K562 (cell line): ENCODE data around the gene NOL11. TPM values are rescaled to one million over a fixed set of nuclear protein-coding genes. Genes with fewer than 3 reads are reported as not detected.

Experiments
- CCNT2 ChIP-seq: IDR thresholded peaks from 2 replicates; pipeline ENCODE4 v1.6.1; 2011; ENCODE audit warnings: borderline replicate concordance, low read depth, mild to moderate bottlenecking, moderate library complexity, mixed read lengths, low read length; ENCODE audit not compliant: insufficient read length; ENCODE audit errors: extremely low read depth
- CTBP1 ChIP-seq: fragments of 450-650 bp; IDR thresholded peaks from 2 replicates; pipeline ENCODE4 v1.6.1; 2016; ENCODE audit warnings: borderline replicate concordance
- ETS1 ChIP-seq: conservative IDR thresholded peaks from 2 replicates; pipeline ENCODE4 v1.6.1; 2011; ENCODE audit warnings: low read depth, mild to moderate bottlenecking, low read length; ENCODE audit not compliant: control insufficient read depth
- FOXK2 ChIP-seq, 2 experiments: fragments of 450-650 bp; IDR thresholded peaks in 1 of 2; conservative IDR thresholded peaks in 1 of 2; 2 replicates each; pipeline ENCODE4 v1.6.1; 2016; ENCODE audit warnings: low read depth in 2 of 2, mild to moderate bottlenecking in 1 of 2
- HDAC1 ChIP-seq, 2 experiments: fragments of 450-650 bp; IDR thresholded peaks; 2 replicates each; pipeline ENCODE4 v1.6.1; 2016 to 2017; ENCODE audit warnings: inconsistent platforms in 1 of 2, mild to moderate bottlenecking in 1 of 2, moderate library complexity in 1 of 2
- NRF1 ChIP-seq, 2 experiments: fragments of 450-650 bp; IDR thresholded peaks in 1 of 2; conservative IDR thresholded peaks in 1 of 2; 2 replicates each; pipeline ENCODE4 v1.6.1; 2014; ENCODE audit warnings: mild to moderate bottlenecking in 2 of 2
- PCBP1 ChIP-seq: fragments of 200-400 bp; formaldehyde crosslinking; IDR thresholded peaks from 2 replicates; pipeline ENCODE4 v1.6.1; 2018; ENCODE audit warnings: mild to moderate bottlenecking, low read depth, low read length; ENCODE audit not compliant: poor library complexity, severe bottlenecking
- SIN3B ChIP-seq: fragments of 450-650 bp; IDR thresholded peaks from 2 replicates; pipeline ENCODE4 v1.6.1; 2017; ENCODE audit warnings: low read depth, mild to moderate bottlenecking, moderate library complexity
- ZBTB40 ChIP-seq, 2 experiments: fragments of 450-650 bp in 1 of 2; sonication (generic) in 1 of 2; formaldehyde crosslinking in 1 of 2; IDR thresholded peaks; 2 replicates each; pipeline versions ENCODE4 v1.7.1 to v1.9.0; 2016 to 2022; ENCODE audit warnings: inconsistent platforms in 1 of 2, mild to moderate bottlenecking in 1 of 2, missing genetic modification reagents in 1 of 2
- ZBTB8A ChIP-seq: fragments of 450-650 bp; IDR thresholded peaks from 2 replicates; pipeline ENCODE4 v1.6.1; 2018; ENCODE audit warnings: mild to moderate bottlenecking, moderate library complexity; ENCODE audit not compliant: partially characterized antibody
- polyA plus RNA-seq, 8 experiments: library from polyadenylated mRNA; depleted of rRNA in 4 of 8; stranded (reverse) in 5 of 8; unstranded in 3 of 8; fragments of >200 nt; fragmentation: Nextera tagmentation in 2 of 8; fragmentation: Illumina TruSeq in 1 of 8; extraction: Ambion mirVana in 2 of 8; extraction: Trizol in 1 of 8; gene quantifications; 2 replicates each; pipeline versions ENCODE4 v1.2.1 to v1.2.3, GENCODE V29; 2011 to 2014; ENCODE audit warnings: inconsistent platforms in 1 of 8, missing spikeins in 1 of 8
- total RNA-seq, 7 experiments: library from RNA; depleted of rRNA in 6 of 7; stranded (reverse); fragments of >200 nt in 6 of 7; fragmentation: Illumina TruSeq in 2 of 7; extraction: Trizol in 2 of 7; gene quantifications; 2 replicates each; pipeline versions ENCODE4 v1.2.1 to v1.2.3, GENCODE V29; 2011 to 2021; ENCODE audit warnings: low replicate concordance in 1 of 7

The NOL11 gene
- total and polyA plus RNA-seq, 9 of the 15 experiments (the other 6 are each of a cell fraction or from before 2014, with no cell fraction given), result 61.1 to 175 (median 121) TPM

- peak in 1 of 2 experiments; percentile 74; a peak in 2 of 4 replicates for TF ChIP-seq HDAC1 (IDR thresholded peaks at IDR 0.05)
- TF ChIP-seq PCBP1, result no peak
- TF ChIP-seq FOXK2 (conservative IDR thresholded peaks at IDR 0.05 in 1 of 2, IDR thresholded peaks at IDR 0.05 in 1 of 2; ENCODE audit: low read depth in 2 of 2), result peak; percentile 82 to 86
- peak; percentile 80 to 84 for TF ChIP-seq NRF1 (conservative IDR thresholded peaks at IDR 0.05 in 1 of 2, IDR thresholded peaks at IDR 0.05 in 1 of 2)
- TF ChIP-seq CCNT2, result peak; percentile 79
- TF ChIP-seq SIN3B, result peak; percentile 94
- TF ChIP-seq ZBTB40 (IDR thresholded peaks at IDR 0.05), result peak; percentile 76
- no peak for TF ChIP-seq ZBTB40 (CRISPR knock-in tag; IDR thresholded peaks at IDR 0.05)
- peak; percentile 87; the same call in 1 of the 2 replicates for TF ChIP-seq CTBP1
- TF ChIP-seq ZBTB8A, result no peak
- no peak; the same call in 1 of the 2 replicates for TF ChIP-seq ETS1
Measured at GRCh38 chr17:67717624-67718324, at the start of gene NOL11 (continued).
